ENCODE measurements around the gene SPOCK1. TPM values are rescaled to one million over a fixed set of nuclear protein-coding genes. Genes with fewer than 3 reads are reported as not detected.

Gene SPOCK1
- total and polyA plus RNA-seq, 2 experiments from 2014 or later, result 268 to 471 TPM

- Histone ChIP-seq H3K4me1 (ENCODE audit: insufficient read depth) (peaks cover 56% of the 10 kb centered on the region), H3K9me3 (ENCODE audit: low read depth) (no peaks in the 10 kb centered on the region), H3K4me3 (peak overlapping the region; percentile 14; the same call in 1 of the 2 replicates), H3K9me2 (ENCODE audit: insufficient read depth) (no peaks in the 10 kb centered on the region), H3K79me2 (ENCODE audit: insufficient read depth) (peaks cover 25% of the 10 kb centered on the region), H3K36me3 (ENCODE audit: low read depth) (no peaks in the 10 kb centered on the region), H2AFZ (no peak overlapping the region), H4K20me1 (ENCODE audit: insufficient read depth) (no peaks in the 10 kb centered on the region), H3F3A (ENCODE audit: insufficient read depth) (peaks cover 63% of the 10 kb centered on the region), H3K9ac (peak overlapping the region; percentile 67), H3K4me2 (ENCODE audit: unreplicated experiment) (peak overlapping the region; percentile 64), H3K27me3 (replicated peaks; ENCODE audit: insufficient read depth) (no peaks in the 10 kb centered on the region), H3K27ac (peak overlapping the region; percentile 86)
- in situ Hi-C loops (cut with MboI), result no loop called here
- no peak for DNase-seq
- 24 to 30% methylated on average over 3 of the region's 3 CpGs for WGBS, 2 experiments (ENCODE audit: low coverage in 1 of 2, low lambda C conversion rate in 2 of 2, missing lambda C conversion rate in 2 of 2)
- TF ChIP-seq EZH2 (IDR thresholded peaks at IDR 0.05; ENCODE audit: insufficient read depth, poor library complexity, severe bottlenecking), result no peak
- TF ChIP-seq EZH2phosphoT487 (IDR thresholded peaks at IDR 0.05; ENCODE audit: insufficient read depth, low read depth), result no peak
Observed at GRCh38 chr5:137142346-137142745, 356.8 kb downstream of the SPOCK1 start.

GRCh38 chr5:137141779-137142178 is 357.3 kb downstream of the SPOCK1 start:
- H3K4me3 ChIP-seq, result peak overlapping the region; percentile 14; the same call in 1 of the 2 replicates
- TF ChIP-seq EZH2phosphoT487 (IDR thresholded peaks at IDR 0.05; ENCODE audit: insufficient read depth, low read depth), result no peak
- no peak for TF ChIP-seq EZH2 (IDR thresholded peaks at IDR 0.05; ENCODE audit: insufficient read depth, poor library complexity, severe bottlenecking)
- no peak overlapping the region for H2AFZ ChIP-seq
- peak overlapping the region; percentile 67 for H3K9ac ChIP-seq
- H3F3A ChIP-seq (ENCODE audit: insufficient read depth), result peaks cover 57% of the 10 kb centered on the region
- H3K9me3 ChIP-seq (ENCODE audit: low read depth), result no peaks in the 10 kb centered on the region
- peaks cover 23% of the 10 kb centered on the region for H3K79me2 ChIP-seq (ENCODE audit: insufficient read depth)
- peak overlapping the region; percentile 86 for H3K27ac ChIP-seq
- DNase-seq, result peak; percentile 61
- no peaks in the 10 kb centered on the region for H4K20me1 ChIP-seq (ENCODE audit: insufficient read depth)
- no peaks in the 10 kb centered on the region for H3K36me3 ChIP-seq (ENCODE audit: low read depth)
- H3K4me1 ChIP-seq (ENCODE audit: insufficient read depth), result peaks cover 51% of the 10 kb centered on the region
- peak overlapping the region; percentile 64 for H3K4me2 ChIP-seq (ENCODE audit: unreplicated experiment)
- in situ Hi-C loops (cut with MboI), result no loop called here
- H3K27me3 ChIP-seq (replicated peaks; ENCODE audit: insufficient read depth), result no peaks in the 10 kb centered on the region
- 55 to 57% methylated on average over 3 of the region's 3 CpGs for WGBS, 2 experiments (ENCODE audit: low coverage in 1 of 2, low lambda C conversion rate in 2 of 2, missing lambda C conversion rate in 2 of 2)
- H3K9me2 ChIP-seq (ENCODE audit: insufficient read depth), result no peaks in the 10 kb centered on the region

- Histone ChIP-seq H3K79me2 (ENCODE audit: insufficient read depth) (peaks cover 18% of the 10 kb centered on the region; the same call in 1 of the 2 replicates), H3K9me3 (ENCODE audit: low read depth) (no peaks in the 10 kb centered on the region), H4K20me1 (ENCODE audit: insufficient read depth) (no peaks in the 10 kb centered on the region), H3F3A (ENCODE audit: insufficient read depth) (peaks cover 24% of the 10 kb centered on the region), H3K4me1 (ENCODE audit: insufficient read depth) (peaks cover 13% of the 10 kb centered on the region), H3K9me2 (ENCODE audit: insufficient read depth) (no peaks in the 10 kb centered on the region), H3K4me3 (no peak overlapping the region), H3K9ac (no peak overlapping the region), H3K27me3 (replicated peaks; ENCODE audit: insufficient read depth) (no peaks in the 10 kb centered on the region), H3K27ac (no peak overlapping the region), H2AFZ (no peak overlapping the region), H3K36me3 (ENCODE audit: low read depth) (no peaks in the 10 kb centered on the region), H3K4me2 (ENCODE audit: unreplicated experiment) (no peak overlapping the region)
- in situ Hi-C loops (cut with MboI), result no loop called here
- 82 to 85% methylated on average over 3 of the region's 3 CpGs for WGBS, 2 experiments (ENCODE audit: low coverage in 1 of 2, low lambda C conversion rate in 2 of 2, missing lambda C conversion rate in 2 of 2)
- no peak for TF ChIP-seq EZH2phosphoT487 (IDR thresholded peaks at IDR 0.05; ENCODE audit: insufficient read depth, low read depth)
- TF ChIP-seq EZH2 (IDR thresholded peaks at IDR 0.05; ENCODE audit: insufficient read depth, poor library complexity, severe bottlenecking), result no peak
- DNase-seq, result no peak
Observed at GRCh38 chr5:137136991-137137632, 362.0 kb downstream of the SPOCK1 start.

GRCh38 chr5:137134920-137135532 is 364.1 kb downstream of the SPOCK1 start:
- no peaks in the 10 kb centered on the region for H3K9me3 ChIP-seq (ENCODE audit: low read depth)
- WGBS, 2 experiments (ENCODE audit: low coverage in 1 of 2, low lambda C conversion rate in 2 of 2, missing lambda C conversion rate in 2 of 2), result 87 to 89% methylated on average over 7 of the region's 7 CpGs

More at GRCh38 chr5:137134920-137135532, 364.1 kb downstream of the SPOCK1 start:
- TF ChIP-seq EZH2phosphoT487 (IDR thresholded peaks at IDR 0.05; ENCODE audit: insufficient read depth, low read depth) (no peak), EZH2 (IDR thresholded peaks at IDR 0.05; ENCODE audit: insufficient read depth, poor library complexity, severe bottlenecking) (no peak)
- Histone ChIP-seq H3K4me1 (ENCODE audit: insufficient read depth) (no peaks in the 10 kb centered on the region), H4K20me1 (ENCODE audit: insufficient read depth) (no peaks in the 10 kb centered on the region), H3K36me3 (ENCODE audit: low read depth) (no peaks in the 10 kb centered on the region), H3F3A (ENCODE audit: insufficient read depth) (peaks cover 9% of the 10 kb centered on the region; the same call in 1 of the 2 replicates), H2AFZ (no peak overlapping the region), H3K9ac (no peak overlapping the region), H3K79me2 (ENCODE audit: insufficient read depth) (peaks cover 26% of the 10 kb centered on the region), H3K27me3 (replicated peaks; ENCODE audit: insufficient read depth) (no peaks in the 10 kb centered on the region), H3K27ac (no peak overlapping the region), H3K9me2 (ENCODE audit: insufficient read depth) (no peaks in the 10 kb centered on the region), H3K4me3 (no peak overlapping the region), H3K4me2 (ENCODE audit: unreplicated experiment) (no peak overlapping the region)
- in situ Hi-C loops (cut with MboI), result no loop called here
- no peak for DNase-seq
